HUDEP-2 (cell line): ENCODE measurements around the gene SEMA7A.
"Not testable (repeated sequence)": the region's sequence is repeated elsewhere in the genome, so short reads cannot be mapped to it uniquely, and the experiment has no call there.

Experiments
- DNase-seq, 76 experiments: peaks; one replicate each; lab custom pipeline; 2025; ENCODE audit not compliant: unreplicated experiment in 76 of 76; lab: John Stamatoyannopoulos, UW

SEMA7A gene

GRCh38 chr15:74433592-74434262, at the start of gene SEMA7A:
Gene SEMA7A (minus strand): TSS chr15:74433958. CDS start chr15:74433918, 40 bp downstream.
- peak in 74 of 76 experiments; percentile 13 to 93 (median 82) for DNase-seq

DNA sequence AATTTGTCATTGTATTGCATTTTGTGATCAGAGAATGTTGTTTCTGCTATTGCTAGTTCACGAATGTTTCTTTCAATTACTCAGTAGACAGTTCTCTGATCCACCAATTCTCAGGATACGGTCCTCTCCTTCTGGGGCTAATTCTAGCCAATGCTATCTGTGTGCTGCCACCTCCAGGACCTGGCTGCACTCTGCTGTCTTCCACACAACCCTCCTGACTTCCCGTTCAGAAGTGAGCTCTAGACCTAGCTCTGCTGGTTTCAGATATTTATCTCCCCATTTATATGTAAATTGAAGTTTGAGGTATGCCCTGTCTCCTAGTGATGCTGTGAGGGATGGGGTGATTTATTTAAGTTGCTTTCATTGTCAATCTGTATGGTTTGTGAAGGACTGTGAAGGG, 48.9 kb upstream of the SEMA7A start:
- DNase-seq: peak in 2 of 76 experiments; percentile 7 to 16

- not testable (repeated sequence) for DNase-seq
Observed at GRCh38 chr15:74480364-74480763, 46.6 kb upstream of the SEMA7A start.

DNA sequence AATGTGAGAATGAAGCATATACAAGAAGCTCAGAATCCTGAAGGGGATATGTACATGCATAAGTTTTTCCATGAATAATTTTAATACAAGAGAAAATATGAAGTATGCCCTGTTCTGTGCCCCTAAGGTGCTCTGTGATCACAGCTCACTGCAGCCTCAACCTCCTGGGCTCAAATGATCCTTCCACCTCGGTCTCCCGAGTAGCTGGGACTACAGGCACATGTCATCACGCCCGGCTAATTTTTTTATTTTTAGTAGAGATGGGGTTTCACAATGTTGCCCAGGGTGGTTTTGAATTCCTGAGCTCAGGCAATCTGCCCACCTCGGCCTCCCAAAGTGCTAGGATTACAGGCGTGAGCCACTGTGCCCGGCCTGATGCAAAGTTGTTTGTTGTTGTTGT, 37.9 kb upstream of the SEMA7A start:
- not testable (repeated sequence) for DNase-seq

DNA sequence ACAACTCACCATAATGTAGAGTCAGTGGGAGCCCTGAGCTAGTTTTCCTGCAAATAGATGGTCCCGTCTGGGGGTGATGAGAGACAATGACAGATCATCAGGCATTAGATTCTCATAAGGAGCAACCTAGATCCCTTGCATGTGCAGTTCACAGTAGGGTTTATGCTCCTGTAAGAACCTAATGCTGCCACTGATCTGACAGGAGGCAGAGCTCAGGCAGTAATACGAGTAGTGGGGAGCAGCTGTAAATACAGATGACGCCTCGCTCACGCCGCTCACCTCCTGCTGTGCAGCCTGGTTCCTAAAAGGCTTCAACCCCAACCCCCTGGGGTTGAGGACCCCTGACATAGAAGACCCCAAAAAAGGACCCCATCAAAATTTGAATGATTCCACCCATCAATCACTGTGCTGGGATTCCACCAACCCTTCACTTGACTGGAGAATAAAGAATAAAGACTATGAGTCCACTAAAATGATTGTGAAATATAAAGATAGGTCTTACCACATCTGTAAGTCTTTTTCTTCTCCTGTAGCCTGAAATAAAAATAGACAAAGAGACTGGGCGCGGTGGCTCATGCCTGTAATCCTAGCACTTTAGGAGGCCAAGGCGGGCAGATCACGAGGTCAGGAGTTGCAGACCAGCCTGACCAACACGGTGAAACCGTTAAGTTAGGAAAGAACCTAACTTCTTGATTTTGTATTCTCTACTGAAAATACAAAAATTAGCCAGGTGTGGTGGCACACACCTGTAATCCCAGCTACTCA, 37.1 kb upstream of the SEMA7A start:
- no peak for DNase-seq

- no peak for DNase-seq
Observed at GRCh38 chr15:74468341-74469032, 34.7 kb upstream of the SEMA7A start.

GRCh38 chr15:74466570-74466969, 32.8 kb upstream of the SEMA7A start:
- DNase-seq: no peak

GRCh38 chr15:74464897-74465296, 31.1 kb upstream of the SEMA7A start:
- DNase-seq: no peak

DNA sequence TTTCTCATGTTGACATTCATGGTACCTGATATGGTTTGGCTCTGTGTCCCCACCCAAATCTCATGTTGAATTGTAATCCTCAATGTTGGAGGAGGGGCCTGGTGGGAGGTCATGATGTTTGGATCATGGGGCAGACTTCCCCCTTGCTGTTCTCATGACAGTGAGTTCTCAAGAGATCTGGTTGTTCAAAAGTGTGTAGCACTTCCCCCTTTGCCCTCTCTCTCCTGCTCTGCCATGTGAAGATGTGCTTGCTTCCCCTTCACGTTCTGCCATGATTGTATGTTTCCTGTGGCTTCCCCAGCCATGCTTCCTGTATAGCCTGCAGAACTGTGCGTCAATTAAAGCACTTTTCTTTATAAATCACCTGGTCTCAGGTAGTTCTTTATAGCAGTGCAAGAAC, 30.5 kb upstream of the SEMA7A start:
- no peak for DNase-seq

GRCh38 chr15:74463634-74464033, 29.9 kb upstream of the SEMA7A start:
- no peak for DNase-seq

DNA sequence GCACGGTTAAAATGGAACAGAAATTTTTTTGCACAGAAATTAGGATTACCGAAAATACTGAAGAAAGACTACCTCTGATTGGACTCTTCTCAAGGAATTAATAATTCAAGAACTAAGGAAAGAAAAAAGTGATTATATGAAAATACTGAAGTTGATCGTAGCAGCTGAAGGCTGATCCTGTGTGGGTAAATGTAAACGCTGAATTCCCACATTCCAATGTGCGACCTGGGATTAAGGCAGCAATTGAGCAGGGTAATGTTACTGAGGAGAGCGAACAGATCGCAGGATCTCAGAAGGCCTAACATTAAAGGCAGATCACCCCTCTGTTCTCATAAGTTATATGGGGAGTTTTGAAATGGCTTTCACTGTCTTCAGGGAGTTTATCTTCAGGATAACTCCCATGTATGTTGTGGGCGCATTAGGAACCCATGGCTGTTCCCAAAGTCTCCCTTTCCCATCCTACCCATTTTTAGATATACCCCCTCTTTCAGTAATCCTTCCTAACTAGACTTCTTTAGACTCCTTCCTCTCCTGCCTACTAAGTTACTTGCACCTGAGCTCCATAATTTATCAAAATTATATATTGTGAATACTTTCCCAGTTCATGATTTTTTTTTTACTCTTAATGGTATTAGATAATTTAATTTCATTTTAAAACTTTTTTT, 28.2 kb upstream of the SEMA7A start:
- no peak for DNase-seq

GRCh38 chr15:74460871-74461846, 27.4 kb upstream of the SEMA7A start, which contains the start of gene UBL7:
Gene UBL7 (minus strand): TSS chr15:74461160. CDS start chr15:74458867, 2,293 bp downstream.
- peak; percentile 22 to 97 (median 93) for DNase-seq

DNA sequence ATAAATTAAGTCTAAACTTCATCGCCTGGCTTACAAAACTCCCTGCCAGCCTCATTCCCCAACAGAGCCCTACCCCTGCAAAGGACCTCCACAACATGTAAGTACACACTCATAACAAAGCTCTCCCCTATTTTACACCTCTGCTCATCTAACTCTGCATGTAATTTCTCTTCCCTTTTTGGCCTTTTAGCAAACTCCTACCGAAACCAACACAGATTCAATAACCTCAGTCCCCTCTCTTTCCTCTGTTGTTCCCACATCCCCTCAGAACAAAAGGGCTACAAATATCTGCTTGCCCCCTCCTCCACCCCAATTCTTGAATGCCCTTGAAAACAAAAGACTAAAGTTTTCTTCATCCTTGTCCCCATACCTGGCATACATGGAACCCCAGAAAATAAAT, 26.5 kb upstream of the SEMA7A start:
- no peak for DNase-seq

DNA sequence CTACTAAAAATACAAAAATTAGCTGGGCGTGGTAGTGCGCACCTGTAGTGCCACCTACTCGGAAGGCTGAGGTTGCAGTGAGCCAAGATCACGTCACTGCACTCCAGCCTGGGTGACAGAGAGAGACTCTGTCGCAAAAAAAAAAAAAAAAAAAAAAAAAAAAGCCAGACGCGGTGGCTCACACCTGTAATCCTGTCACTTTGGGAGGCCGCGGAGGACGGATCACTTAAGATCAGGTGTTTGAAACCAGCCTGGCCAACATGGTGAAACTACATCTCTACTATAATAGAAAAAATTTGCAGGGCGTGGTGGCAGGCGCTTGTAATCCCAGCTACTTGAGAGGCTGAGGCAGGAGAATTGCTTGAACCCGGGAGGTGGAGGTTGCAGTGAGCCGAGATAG, 26.0 kb upstream of the SEMA7A start:
- not testable (repeated sequence) for DNase-seq

DNA sequence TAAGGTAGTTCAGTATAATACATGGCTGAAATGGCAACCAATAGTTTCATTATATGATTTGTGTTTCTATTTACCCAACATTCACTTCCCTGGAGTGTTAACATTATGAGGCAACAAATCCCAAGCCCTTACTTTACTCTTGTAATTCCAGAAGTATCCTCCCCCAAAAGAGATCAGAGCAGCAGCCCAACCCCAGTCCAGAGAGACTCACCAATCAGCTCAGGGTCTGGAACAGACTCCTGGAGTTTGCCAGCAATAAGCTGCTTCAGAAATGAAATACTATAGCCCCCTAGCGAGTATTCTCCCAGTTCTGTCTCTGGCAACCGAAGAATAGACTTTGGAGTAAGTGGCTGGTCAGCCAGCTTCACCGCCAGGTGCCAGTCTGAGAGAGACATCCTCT, 24.7 kb upstream of the SEMA7A start:
- no peak for DNase-seq

- DNase-seq: not testable (repeated sequence)
Observed at GRCh38 chr15:74457036-74457435, 23.3 kb upstream of the SEMA7A start.

DNA sequence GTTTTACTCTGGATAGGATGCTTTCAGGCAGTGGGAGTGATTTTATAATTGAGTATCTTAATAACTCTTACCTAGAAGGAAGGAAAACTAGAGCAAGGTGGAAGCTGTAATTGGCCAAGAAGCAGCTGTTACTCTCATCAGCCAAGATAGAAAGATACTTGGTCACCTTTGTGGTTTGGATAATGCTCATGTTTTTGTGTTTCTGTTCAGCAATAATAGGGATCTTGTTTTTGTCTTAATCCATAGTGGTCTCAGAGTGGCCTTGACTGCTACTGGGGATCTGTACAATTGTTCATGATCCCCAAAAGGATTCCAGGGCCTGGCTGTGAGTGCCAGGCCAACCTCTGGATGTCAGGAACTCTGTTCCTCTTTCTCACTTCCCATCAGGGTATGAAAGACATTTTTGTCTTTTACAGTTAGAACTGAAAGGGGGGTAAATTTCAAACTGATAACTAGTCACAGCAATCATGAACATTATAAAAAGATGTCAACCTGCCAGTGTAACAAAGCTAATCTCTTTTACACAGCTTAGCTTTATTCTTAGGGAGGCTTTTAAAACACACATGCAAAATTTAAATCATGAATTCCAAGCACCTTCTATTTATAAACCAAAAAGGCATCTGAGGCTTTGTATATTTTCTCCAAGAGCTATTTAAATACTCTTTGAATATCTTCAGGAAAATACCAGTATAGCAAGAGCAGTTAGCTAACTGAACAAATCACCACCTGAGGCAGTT, 21.2 kb upstream of the SEMA7A start:
- DNase-seq: no peak

DNA sequence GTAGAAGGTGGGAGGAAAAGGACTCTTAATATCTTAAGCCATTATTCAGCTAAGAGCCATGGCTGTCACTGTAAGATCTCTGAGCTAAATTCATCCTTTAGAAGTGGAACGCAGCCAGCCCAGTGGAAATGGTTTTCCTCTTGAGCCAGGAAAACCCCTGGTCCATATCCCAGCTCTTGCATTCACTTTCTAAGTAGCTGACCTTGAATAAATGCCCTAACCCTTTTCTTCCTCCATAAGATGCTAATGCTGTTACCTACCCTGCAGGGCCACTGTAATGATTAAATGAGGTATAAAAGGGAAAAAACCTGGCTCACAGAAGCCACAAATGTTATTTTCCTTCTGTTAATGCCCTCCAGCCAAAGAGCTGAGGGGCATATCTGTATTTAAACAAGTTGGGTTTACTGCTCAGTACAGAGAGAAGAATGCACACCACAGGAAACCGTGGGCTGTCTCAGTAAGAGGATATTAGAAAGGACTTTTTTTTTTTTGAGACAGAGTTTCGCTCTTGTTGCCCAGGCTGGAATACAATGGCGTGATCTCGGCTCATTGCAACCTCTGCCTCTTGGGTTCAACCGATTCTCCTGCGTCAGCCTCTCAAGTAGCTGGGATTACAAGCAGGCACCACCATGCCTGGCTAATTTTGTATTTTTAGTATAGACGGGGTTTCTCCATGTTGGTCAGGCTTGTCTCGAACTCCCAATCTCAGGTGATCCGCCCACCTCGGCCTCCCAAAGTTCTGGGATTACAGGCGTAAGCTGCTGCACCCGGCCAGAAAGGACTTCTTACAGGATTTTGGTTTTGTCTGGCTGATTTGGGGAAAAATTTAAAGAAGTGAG, 20.4 kb upstream of the SEMA7A start:
- no peak for DNase-seq
